ENCODE measurements around the gene MFAP5.

The MFAP5 gene

GRCh38 chr12:8689681-8690080 lies 27.1 kb upstream of the MFAP5 start:
- DNase-seq (ENCODE audit: insufficient read length, low spot score) (no peak), FAIRE-seq (no peak)
- TF ChIP-seq CTCF (IDR thresholded peaks at IDR 0.05; ENCODE audit: insufficient read depth, missing control alignments), result no peak

GRCh38 chr12:8687846-8688601 lies 25.4 kb upstream of the MFAP5 start:
- FAIRE-seq, result no peak
- DNase-seq (ENCODE audit: insufficient read length, low spot score), result no peak
- no peak for TF ChIP-seq CTCF (IDR thresholded peaks at IDR 0.05; ENCODE audit: insufficient read depth, missing control alignments)

GRCh38 chr12:8685051-8685450 lies 22.4 kb upstream of the MFAP5 start:
- no peak for FAIRE-seq
- DNase-seq (ENCODE audit: insufficient read length, low spot score), result no peak
- TF ChIP-seq CTCF (IDR thresholded peaks at IDR 0.05; ENCODE audit: insufficient read depth, missing control alignments), result no peak

DNA sequence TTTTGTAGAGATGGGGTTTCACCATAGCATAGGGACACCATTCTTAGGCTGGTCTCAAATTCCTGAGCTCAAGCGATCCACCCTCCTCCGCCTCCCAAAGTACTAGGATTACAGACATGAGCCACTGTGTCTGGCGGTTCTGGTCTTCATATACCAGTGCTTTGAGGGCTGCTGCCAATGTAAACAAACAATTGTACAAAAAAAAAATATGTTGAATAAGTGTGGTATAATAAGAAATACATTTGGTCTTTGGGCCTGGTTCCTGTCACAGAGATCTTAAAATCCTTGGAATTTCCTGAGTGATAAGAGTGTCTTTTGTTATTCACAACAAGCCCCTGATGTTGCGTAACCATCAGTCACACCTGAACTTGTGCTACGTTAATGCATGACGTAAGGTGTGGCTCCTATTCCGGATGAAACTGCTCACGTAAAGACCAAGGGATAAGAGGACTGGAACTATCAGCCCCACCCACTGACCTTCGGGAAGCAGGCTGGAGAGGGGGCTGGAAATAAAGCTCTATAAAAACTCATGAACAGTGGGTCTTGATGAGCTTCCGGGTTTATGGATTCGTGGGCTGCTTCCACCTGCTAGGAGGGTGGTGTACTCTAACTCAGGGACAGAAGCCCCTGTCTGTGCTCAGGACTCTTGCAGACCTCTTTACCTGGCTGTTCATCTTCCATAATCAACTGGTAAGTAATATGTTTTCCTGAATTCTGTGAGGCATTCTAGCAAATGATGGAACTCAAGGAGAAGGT lies 18.7 kb upstream of the MFAP5 start:
- DNase-seq (ENCODE audit: insufficient read length, low spot score), result no peak
- no peak for FAIRE-seq

GRCh38 chr12:8680533-8680932 lies 17.9 kb upstream of the MFAP5 start:
- no peak for TF ChIP-seq CTCF (IDR thresholded peaks at IDR 0.05; ENCODE audit: insufficient read depth, missing control alignments)
- FAIRE-seq (no peak), DNase-seq (ENCODE audit: insufficient read length, low spot score) (no peak)

More for the DNA sequence above, 18.7 kb upstream of the MFAP5 start:
- no peak for TF ChIP-seq CTCF (IDR thresholded peaks at IDR 0.05; ENCODE audit: insufficient read depth, missing control alignments)

GRCh38 chr12:8678661-8679111 lies 16.1 kb upstream of the MFAP5 start:
- FAIRE-seq (no peak), DNase-seq (ENCODE audit: insufficient read length, low spot score) (no peak)
- TF ChIP-seq CTCF (IDR thresholded peaks at IDR 0.05; ENCODE audit: insufficient read depth, missing control alignments), result no peak

DNA sequence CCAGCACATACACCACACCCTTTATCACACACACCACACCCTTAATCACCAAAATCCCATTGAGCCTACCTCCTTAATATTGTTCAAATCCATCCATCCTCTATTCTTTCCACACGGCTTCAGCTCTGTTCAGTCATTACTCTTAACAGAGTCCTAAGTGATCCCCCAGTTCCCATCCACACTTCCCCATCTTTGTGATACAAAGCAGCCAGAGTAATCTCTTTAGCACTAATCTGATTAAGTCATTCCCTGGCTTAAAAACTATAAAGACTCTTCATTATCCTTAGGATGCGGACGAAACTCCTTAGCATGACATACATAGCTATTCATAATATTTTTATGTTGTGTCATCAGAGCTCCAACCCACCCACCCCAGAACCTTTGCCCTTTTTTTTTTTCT lies 14.7 kb upstream of the MFAP5 start:
- FAIRE-seq (no peak), DNase-seq (ENCODE audit: insufficient read length, low spot score) (peak; percentile 47)
- no peak for TF ChIP-seq CTCF (IDR thresholded peaks at IDR 0.05; ENCODE audit: insufficient read depth, missing control alignments)
